ENCODE results near the gene CIDEC.

- no peak for TF ChIP-seq CTCF (IDR thresholded peaks at IDR 0.05; ENCODE audit: low read depth, low read length, missing input control)
- TF ChIP-seq ATF3 (IDR thresholded peaks at IDR 0.05), result no peak
- no peak for TF ChIP-seq JUND (IDR thresholded peaks at IDR 0.05)
- TF ChIP-seq YY1 (IDR thresholded peaks at IDR 0.05), result no peak
- TF ChIP-seq RAD21 (IDR thresholded peaks at IDR 0.05), result no peak
- TF ChIP-seq TAF1 (conservative IDR thresholded peaks at IDR 0.05), result no peak
- no peak for TF ChIP-seq GABPA (IDR thresholded peaks at IDR 0.05 in 1 of 2, conservative IDR thresholded peaks at IDR 0.05 in 1 of 2)
- no peak for TF ChIP-seq EGR1 (IDR thresholded peaks at IDR 0.05; ENCODE audit: low read depth in 2 of 2)
- TF ChIP-seq REST (IDR thresholded peaks at IDR 0.05), result no peak
- no peak for TF ChIP-seq MAX (IDR thresholded peaks at IDR 0.05)
- no peak for TF ChIP-seq RXRA (IDR thresholded peaks at IDR 0.05)
- no peak for TF ChIP-seq FOXA1 (IDR thresholded peaks at IDR 0.05)
Observed at GRCh38 chr3:9866639-9867038, 13.4 kb downstream of the CIDEC start.

Measured in liver (tissue), 3 donors.